Omental fat pad (tissue), 4 donors: ENCODE measurements around the gene PAK3. TPM values are rescaled to one million over a fixed set of nuclear protein-coding genes. Genes with fewer than 3 reads are reported as not detected.

Source experiments
- ATAC-seq: fragments of 150-250 bp; one replicate; pipeline ENCODE4 v1.9.1; 2016; ENCODE audit warnings: mild to moderate bottlenecking, moderate library complexity; ENCODE audit not compliant: low FRiP score
- DNase-seq: peaks from one replicate; pipeline ENCODE4 v3.0.0-alpha.2; 2019; ENCODE audit warnings: low spot score
- CTCF ChIP-seq, 3 donors: fragments of 450-650 bp; IDR thresholded peaks; one replicate each; pipeline ENCODE4 v1.5.1; 2016 to 2017; ENCODE audit warnings: antibody characterized with exemption in 3 of 3, mild to moderate bottlenecking in 3 of 3, moderate library complexity in 2 of 3
- total RNA-seq, 4 donors: library from RNA; depleted of rRNA; stranded (reverse); fragments of >200 nt; gene quantifications; one replicate each; pipeline ENCODE4 v1.1.0, GENCODE V29; 2016

Gene PAK3
- total RNA-seq, 4 donors from 2014 or later: 0.72 to 2.7 (median 1.5) TPM

- ATAC-seq: no peak
- TF ChIP-seq CTCF (IDR thresholded peaks at IDR 0.05): no peak
Observed at GRCh38 chrX:111110098-111110775, 14.2 kb downstream of the PAK3 start.

GRCh38 chrX:111114806-111115205 lies 18.8 kb downstream of the PAK3 start:
- no peak for TF ChIP-seq CTCF (IDR thresholded peaks at IDR 0.05)
- ATAC-seq: no peak
- DNase-seq: no peak

More at GRCh38 chrX:111110098-111110775, 14.2 kb downstream of the PAK3 start:
- no peak for DNase-seq

GRCh38 chrX:111116666-111117065 lies 20.7 kb downstream of the PAK3 start:
- DNase-seq: no peak
- ATAC-seq: no peak
- TF ChIP-seq CTCF (IDR thresholded peaks at IDR 0.05): no peak

GRCh38 chrX:111119341-111119740 lies 23.4 kb downstream of the PAK3 start:
- no peak for TF ChIP-seq CTCF (IDR thresholded peaks at IDR 0.05)
- ATAC-seq (no peak), DNase-seq (no peak)

GRCh38 chrX:111123125-111123524 lies 27.1 kb downstream of the PAK3 start:
- no peak for TF ChIP-seq CTCF (IDR thresholded peaks at IDR 0.05)
- ATAC-seq: no peak
- no peak for DNase-seq

GRCh38 chrX:111123606-111124179 lies 27.7 kb downstream of the PAK3 start:
- TF ChIP-seq CTCF (IDR thresholded peaks at IDR 0.05): no peak
- ATAC-seq: no peak

GRCh38 chrX:111124418-111124817 lies 28.4 kb downstream of the PAK3 start:
- ATAC-seq: no peak
- TF ChIP-seq CTCF (IDR thresholded peaks at IDR 0.05): no peak
- no peak for DNase-seq

More at GRCh38 chrX:111123606-111124179, 27.7 kb downstream of the PAK3 start:
- DNase-seq: no peak
